Activated CD8-positive, alpha-beta T cell treated with anti-CD3 and anti-CD28 coated beads for 36 hours (primary cell): ENCODE measurements around the gene THAP7. TPM values are rescaled to one million over a fixed set of nuclear protein-coding genes. Genes with fewer than 3 reads are reported as not detected.

Experiments
- ATAC-seq: fragments of 200-7000 bp; cut with Tn5 transposase; one replicate; pipeline ENCODE4 v1.10.0; 2021; ENCODE audit warnings: mild to moderate bottlenecking, moderate library complexity
- CTCF ChIA-PET: fragments of 350-600 bp; sonication (Branson Sonifier 250); formaldehyde crosslinking; loops from one replicate; lab custom pipeline; 2021; ENCODE audit warnings: antibody characterized with exemption; lab: Charles Lee
- POLR2A ChIA-PET: fragments of 350-600 bp; sonication (Branson Sonifier 250); formaldehyde crosslinking; loops from one replicate; lab custom pipeline; 2021; ENCODE audit warnings: antibody characterized with exemption; lab: Charles Lee
- DNase-seq: peaks from one replicate; pipeline ENCODE4 v3.0.0-alpha.2; 2020
- H3K27ac Mint-ChIP-seq: one replicate; pipeline ENCODE4 v1.8.0; 2021; ENCODE audit warnings: mild to moderate bottlenecking, mixed read lengths
- H3K27me3 Mint-ChIP-seq: one replicate; pipeline ENCODE4 v1.8.0; 2021; ENCODE audit warnings: mixed read lengths
- H3K36me3 Mint-ChIP-seq: one replicate; pipeline ENCODE4 v1.8.0; 2021; ENCODE audit warnings: low read depth, mixed read lengths
- H3K4me1 Mint-ChIP-seq: one replicate; pipeline ENCODE4 v1.8.0; 2021; ENCODE audit warnings: low read depth, mixed read lengths
- H3K4me3 Mint-ChIP-seq: one replicate; pipeline ENCODE4 v1.8.0; 2021; ENCODE audit warnings: mild to moderate bottlenecking, moderate library complexity, mixed read lengths
- H3K9me3 Mint-ChIP-seq: one replicate; pipeline ENCODE4 v1.8.0; 2021; ENCODE audit warnings: mixed read lengths
- intact Hi-C: fragments of 100-400 bp; cut with micrococcal nuclease; formaldehyde crosslinking; loops from one replicate; pipeline ENCODE4 v1.10.0; 2022
- total RNA-seq, 2 experiments: library from RNA; stranded (reverse); gene quantifications; one replicate each; pipeline ENCODE4 v1.2.3, GENCODE V29; 2021
- TF ChIP-seq, protein P1 (sequence below): fragments of 200-600 bp; IDR thresholded peaks from one replicate; pipeline ENCODE4 v1.8.0; 2022; ENCODE audit warnings: antibody characterized with exemption, mild to moderate bottlenecking

THAP7 gene
- total RNA-seq, 2 experiments from 2014 or later = 23.7 to 23.8 TPM

DNA sequence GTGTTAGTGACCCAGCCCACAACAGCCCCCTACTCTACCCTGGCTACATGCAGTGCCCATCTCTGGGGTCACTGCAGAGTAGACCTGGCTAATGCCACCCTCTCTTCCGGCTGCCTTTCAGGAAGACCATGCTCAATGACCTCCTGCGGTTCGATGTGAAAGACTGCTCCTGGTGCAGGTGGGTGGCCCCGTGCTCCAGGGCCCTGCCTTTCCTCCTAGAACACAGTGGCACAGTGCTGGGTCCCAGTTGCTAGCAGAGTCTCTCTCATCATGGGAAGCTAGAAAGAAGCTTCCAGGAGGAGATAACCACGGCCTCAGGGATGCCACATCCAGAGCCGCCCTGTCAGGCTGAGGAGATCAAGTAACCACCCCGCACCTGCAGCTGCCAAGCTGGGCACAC, 16.2 kb downstream of the THAP7 start:
- Mint-ChIP-seq H3K27ac (no peak overlapping the region), H3K27me3 (no peaks in the 10 kb centered on the region), H3K4me3 (no peak overlapping the region), H3K4me1 (peaks cover 26% of the 10 kb centered on the region), H3K36me3 (peaks cover 17% of the 10 kb centered on the region), H3K9me3 (no peaks in the 10 kb centered on the region)
- ChIA-PET CTCF (no interaction called here), POLR2A (interaction anchor here (3.6 kb wide), 1 partner anchor 13 kb away, joined by 20 read pairs; no protein-coding TSS in a partner anchor)
- ATAC-seq = no peak
- intact Hi-C loops = no loop called here
- DNase-seq = no peak
- TF ChIP-seq, protein P1, sequence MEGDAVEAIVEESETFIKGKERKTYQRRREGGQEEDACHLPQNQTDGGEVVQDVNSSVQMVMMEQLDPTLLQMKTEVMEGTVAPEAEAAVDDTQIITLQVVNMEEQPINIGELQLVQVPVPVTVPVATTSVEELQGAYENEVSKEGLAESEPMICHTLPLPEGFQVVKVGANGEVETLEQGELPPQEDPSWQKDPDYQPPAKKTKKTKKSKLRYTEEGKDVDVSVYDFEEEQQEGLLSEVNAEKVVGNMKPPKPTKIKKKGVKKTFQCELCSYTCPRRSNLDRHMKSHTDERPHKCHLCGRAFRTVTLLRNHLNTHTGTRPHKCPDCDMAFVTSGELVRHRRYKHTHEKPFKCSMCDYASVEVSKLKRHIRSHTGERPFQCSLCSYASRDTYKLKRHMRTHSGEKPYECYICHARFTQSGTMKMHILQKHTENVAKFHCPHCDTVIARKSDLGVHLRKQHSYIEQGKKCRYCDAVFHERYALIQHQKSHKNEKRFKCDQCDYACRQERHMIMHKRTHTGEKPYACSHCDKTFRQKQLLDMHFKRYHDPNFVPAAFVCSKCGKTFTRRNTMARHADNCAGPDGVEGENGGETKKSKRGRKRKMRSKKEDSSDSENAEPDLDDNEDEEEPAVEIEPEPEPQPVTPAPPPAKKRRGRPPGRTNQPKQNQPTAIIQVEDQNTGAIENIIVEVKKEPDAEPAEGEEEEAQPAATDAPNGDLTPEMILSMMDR = no peak

DNA sequence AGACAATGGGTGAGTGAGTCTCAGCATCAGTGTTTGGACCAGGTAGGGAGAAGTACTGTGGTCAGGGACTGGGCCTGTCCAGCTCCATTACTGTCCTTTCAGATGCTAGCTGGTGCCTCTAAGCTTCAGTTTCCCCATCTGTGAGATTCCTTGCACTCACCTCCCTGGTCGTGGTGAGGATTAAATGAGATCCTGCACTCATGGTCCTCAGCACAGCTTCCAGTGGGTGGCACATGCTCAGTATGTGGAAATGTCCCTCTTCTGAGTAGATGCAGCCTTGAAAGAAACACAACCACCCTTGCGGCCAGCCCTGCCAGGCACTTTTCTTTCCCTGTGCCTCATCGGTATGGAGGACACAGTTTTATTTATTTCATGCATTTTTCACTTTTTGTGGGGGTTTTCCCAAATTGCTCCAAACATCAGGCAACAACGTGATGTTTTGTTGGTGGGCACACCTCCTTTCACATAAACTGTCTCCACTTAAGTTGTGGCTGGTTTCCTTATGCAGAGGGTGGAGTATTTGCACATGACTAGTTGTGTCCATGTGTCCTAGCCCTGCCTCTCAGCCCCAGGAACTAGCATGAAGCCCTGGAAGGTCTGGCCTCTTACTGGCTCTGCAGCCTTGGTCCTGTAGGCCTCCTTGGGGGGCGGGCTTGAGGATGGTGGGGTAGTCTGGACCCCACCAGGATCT, 18.7 kb downstream of the THAP7 start:
- H3K27ac Mint-ChIP-seq = peak overlapping the region; percentile 84

DNA sequence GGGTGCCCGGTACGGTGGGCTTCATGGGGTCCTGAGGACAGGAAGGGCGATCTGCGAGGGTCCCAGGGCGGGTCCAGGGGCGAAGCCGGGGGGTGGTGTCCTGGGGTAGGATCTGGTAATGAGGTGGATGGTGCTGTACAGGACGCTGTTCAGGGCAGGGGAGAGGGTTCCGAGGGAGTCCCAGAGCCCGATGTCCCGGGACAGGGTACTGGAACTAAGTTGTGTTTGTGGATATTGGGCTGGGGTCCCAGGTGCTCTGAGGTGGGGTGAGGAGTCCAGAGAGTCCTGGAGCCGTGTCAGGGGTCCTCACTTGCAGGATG, 19.4 kb downstream of the THAP7 start:
- ChIA-PET CTCF (interaction anchor here (1.0 to 4.2 kb wide), 6 partner anchors 9 to 97 kb away, joined by 3 to 13 read pairs (median 4); no protein-coding TSS in a partner anchor), POLR2A (interaction anchor here (0.9 to 5.2 kb wide), 4 partner anchors 8 to 25 kb away, joined by 3 to 51 read pairs (median 6); partner anchors contain the start of gene THAP7)
- no peak for ATAC-seq
- H3K36me3 Mint-ChIP-seq = peaks cover 11% of the 10 kb centered on the region
- peak overlapping the region; percentile 84 for H3K27ac Mint-ChIP-seq
- peaks cover 40% of the 10 kb centered on the region for H3K4me1 Mint-ChIP-seq
- TF ChIP-seq, protein P1 = no peak
- no peak for DNase-seq
- no peaks in the 10 kb centered on the region for H3K27me3 Mint-ChIP-seq
- H3K9me3 Mint-ChIP-seq = peaks cover 4% of the 10 kb centered on the region
- intact Hi-C loops = no loop called here
- peak overlapping the region; percentile 92 for H3K4me3 Mint-ChIP-seq

More for the DNA sequence above, 18.7 kb downstream of the THAP7 start:
- ATAC-seq (no peak), DNase-seq (no peak)
- ChIA-PET CTCF (interaction anchor here (1.2 to 4.2 kb wide), 3 partner anchors 10 to 98 kb away, joined by 3 to 13 read pairs (median 6); no protein-coding TSS in a partner anchor), POLR2A (interaction anchor here (2.4 to 5.2 kb wide), 2 partner anchors 11 to 18 kb away, joined by 8 to 51 read pairs; partner anchors contain the start of gene THAP7)
- peak overlapping the region; percentile 92 for H3K4me3 Mint-ChIP-seq
- peaks cover 4% of the 10 kb centered on the region for H3K9me3 Mint-ChIP-seq
- peaks cover 40% of the 10 kb centered on the region for H3K4me1 Mint-ChIP-seq
- TF ChIP-seq, protein P1 = no peak
- H3K27me3 Mint-ChIP-seq = no peaks in the 10 kb centered on the region
- peaks cover 15% of the 10 kb centered on the region for H3K36me3 Mint-ChIP-seq
- intact Hi-C loops = no loop called here

DNA sequence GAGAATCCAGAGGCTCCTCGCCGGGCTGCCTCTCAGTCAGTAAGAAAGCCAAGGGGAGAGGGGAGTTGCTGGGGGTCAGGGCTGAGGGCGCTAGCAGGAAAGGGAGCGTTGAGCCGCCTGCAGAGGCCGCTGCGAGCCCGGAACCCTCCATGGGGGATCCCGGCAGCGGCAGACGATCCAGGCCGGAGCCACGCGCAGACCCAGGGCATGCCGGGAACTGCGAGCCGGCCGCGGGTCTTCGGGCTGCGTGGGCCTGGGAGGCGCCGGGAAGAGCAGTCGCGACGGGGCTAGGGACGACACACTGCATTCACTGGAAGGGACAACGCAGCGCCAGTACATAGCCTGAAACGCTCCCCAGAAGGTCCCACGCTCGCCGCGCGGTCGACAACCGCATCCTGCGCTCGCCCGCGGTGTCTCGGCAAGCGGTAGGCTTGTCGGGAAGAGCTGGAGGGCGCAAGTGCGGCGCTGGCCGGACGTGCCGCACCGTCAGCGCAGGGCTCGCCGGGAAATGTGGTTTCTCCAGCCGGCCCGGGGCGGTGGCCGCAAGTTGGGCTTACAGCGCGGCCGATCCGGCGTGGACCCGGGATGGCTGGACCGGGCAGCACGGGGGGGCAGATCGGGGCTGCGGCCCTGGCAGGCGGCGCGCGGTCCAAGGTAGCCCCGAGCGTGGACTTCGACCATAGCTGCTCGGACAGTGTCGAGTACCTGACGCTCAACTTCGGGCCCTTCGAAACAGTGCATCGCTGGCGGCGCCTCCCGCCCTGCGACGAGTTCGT, 19.9 kb downstream of the THAP7 start, which contains the start of gene LZTR1:
LZTR1 (plus strand) TSS at position 511 of the 776 bp plus-strand sequence; CDS start at position 586, 75 bp downstream.
- Mint-ChIP-seq H3K27ac (peak within 1 kb of the TSS; percentile 84), H3K4me1 (peaks cover 40% of the 10 kb centered on the region), H3K27me3 (no peaks in the 10 kb centered on the region), H3K36me3 (peaks cover 11% of the 10 kb centered on the region), H3K4me3 (peak within 1 kb of the TSS; percentile 92), H3K9me3 (peaks cover 4% of the 10 kb centered on the region)
- TF ChIP-seq, protein P1 = peak; percentile 56
- intact Hi-C loops = no loop called here
- ChIA-PET POLR2A (interaction anchor here (0.7 to 5.2 kb wide), 6 partner anchors 9 to 32 kb away, joined by 3 to 51 read pairs (median 4); partner anchors contain the start of gene THAP7), CTCF (interaction anchor here (1.0 to 4.2 kb wide), 7 partner anchors 8 to 96 kb away, joined by 3 to 13 read pairs (median 3); no protein-coding TSS in a partner anchor)
- peak; percentile 72 for ATAC-seq
- DNase-seq = peak; percentile 79
